HG03064 (cell line): ENCODE measurements around the gene DIO1.

Experiments
- ATAC-seq: cut with Tn5 transposase; IDR thresholded peaks from one replicate; pipeline ENCODE4 v1.9.1; 2021; ENCODE audit warnings: low read depth; ENCODE audit not compliant: unreplicated experiment

DIO1 gene

DNA sequence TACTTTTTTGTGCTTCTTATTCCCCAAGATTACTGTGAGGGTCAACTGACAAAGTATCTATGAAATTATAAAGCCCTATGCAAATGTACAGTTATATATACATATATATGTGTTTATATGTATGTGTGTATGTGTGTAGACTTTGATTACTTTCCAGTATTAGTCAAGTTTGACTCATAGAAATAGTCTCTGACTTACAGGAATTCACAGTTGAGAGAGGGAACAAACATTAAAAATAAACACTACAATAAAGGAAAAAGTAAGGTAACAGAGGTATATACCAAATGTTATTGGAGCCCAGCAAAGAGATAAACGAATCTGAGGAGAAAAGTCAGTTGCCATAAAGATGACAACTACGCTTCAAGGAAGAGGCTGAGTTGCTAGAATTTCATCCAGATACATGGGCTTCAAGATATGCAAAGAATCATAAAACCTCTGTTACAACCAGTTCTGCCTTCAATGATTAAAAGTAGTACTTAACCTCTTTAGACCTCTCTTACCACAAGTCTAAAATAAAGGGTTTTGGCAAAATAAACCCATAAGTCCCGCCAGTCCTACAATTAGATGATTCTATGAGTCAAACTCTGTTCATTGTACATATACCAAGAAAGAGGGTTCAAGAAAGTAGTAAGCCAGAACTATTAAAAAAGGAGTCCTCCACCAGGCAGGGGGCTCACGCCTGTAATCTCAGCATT lies 44.3 kb downstream of the DIO1 start:
- ATAC-seq: no peak

GRCh38 chr1:53942127-53942957 lies 48.4 kb downstream of the DIO1 start:
- no peak for ATAC-seq

- ATAC-seq: no peak
Observed at GRCh38 chr1:53943090-53943489, 49.1 kb downstream of the DIO1 start.

GRCh38 chr1:53943490-53944043 lies 49.6 kb downstream of the DIO1 start:
- ATAC-seq: no peak

DNA sequence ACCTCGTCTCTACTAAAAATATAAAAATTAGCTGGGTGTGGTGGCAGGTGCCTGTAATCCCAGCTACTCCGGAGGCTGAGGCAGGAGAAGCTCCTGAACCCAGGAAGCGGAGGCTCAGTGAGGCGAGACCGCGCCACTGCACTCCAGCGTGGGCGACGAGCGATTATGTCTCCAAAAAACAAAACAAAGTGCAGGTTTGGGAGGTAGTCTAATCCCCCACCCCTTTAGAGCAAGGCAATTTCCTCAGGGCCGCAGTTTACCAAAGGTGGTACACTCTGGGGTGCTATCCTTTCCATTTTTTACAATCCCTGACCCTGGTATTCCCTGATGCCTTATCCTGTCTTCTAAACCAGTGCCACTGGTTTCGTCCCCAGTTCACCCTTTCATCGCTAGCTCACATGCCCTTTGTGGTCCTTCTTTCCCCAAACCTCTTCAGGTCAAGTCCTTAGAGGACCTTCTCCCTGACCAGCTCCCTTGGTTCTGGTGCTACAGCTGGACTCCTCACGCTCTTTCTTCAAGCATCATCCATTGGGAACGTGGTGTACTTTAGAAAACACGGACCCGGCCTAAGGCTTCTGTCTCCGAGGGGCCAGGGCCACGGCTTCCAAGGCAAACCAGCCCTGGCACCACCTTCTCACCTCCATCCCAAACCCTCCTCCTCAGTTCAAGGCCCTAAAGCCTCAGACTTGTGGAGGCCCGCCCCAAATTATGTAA lies 50.6 kb downstream of the DIO1 start:
- no peak for ATAC-seq

- ATAC-seq: no peak
Observed at GRCh38 chr1:53945183-53945432, 51.1 kb downstream of the DIO1 start.

DNA sequence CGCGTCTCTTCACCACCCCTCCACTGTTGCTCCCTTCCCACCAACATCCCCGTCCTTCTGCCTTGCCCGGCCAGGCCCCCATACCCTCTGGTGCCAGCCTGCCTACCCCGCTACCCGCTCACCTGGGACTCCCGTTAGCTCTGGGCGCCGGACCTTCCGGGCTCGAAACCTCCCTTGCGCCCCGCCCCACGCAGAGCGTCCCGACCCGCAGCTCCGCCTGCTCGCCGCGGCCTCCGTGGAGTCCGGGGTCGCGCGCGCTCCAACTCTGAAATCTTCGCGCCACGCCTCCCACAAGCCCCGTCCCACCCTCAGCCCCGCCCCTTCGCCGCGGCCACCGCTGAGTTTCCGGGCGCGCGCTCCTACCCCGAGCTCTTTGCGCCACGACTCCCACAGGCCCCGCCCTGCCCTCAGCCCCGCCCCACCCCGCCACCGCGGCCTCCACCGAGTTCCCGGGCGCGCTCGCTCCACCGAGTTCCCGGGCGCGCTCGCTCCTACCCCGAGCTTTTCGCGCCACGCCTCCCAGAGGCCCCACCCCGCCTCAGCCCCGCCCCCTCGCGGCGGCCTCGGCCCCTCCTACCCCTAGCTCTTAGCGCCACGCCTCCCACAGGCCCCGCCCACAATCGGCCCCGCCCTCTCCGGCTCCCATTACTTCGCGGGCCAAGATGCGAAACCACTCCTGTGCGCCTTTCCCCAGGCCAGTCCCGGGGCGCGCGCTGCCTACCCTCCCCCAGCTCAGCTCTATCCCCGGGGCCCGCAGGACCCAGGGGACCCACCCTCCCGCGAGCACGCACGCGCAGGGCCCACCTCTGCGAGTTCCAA lies 51.7 kb downstream of the DIO1 start, which contains the start of gene IFT25:
TSS of gene IFT25 (minus strand) at position 267 of the 819 bp plus-strand sequence. CDS start 5,617 bp downstream, outside the sequence.
- ATAC-seq: peak; percentile 72

GRCh38 chr1:53946252-53947171 lies 52.5 kb downstream of the DIO1 start, which contains the start of gene LRRC42:
TSS of gene LRRC42 (plus strand) at chr1:53946350. CDS start at chr1:53952000, 5,650 bp downstream.
- peak; percentile 66 for ATAC-seq

DNA sequence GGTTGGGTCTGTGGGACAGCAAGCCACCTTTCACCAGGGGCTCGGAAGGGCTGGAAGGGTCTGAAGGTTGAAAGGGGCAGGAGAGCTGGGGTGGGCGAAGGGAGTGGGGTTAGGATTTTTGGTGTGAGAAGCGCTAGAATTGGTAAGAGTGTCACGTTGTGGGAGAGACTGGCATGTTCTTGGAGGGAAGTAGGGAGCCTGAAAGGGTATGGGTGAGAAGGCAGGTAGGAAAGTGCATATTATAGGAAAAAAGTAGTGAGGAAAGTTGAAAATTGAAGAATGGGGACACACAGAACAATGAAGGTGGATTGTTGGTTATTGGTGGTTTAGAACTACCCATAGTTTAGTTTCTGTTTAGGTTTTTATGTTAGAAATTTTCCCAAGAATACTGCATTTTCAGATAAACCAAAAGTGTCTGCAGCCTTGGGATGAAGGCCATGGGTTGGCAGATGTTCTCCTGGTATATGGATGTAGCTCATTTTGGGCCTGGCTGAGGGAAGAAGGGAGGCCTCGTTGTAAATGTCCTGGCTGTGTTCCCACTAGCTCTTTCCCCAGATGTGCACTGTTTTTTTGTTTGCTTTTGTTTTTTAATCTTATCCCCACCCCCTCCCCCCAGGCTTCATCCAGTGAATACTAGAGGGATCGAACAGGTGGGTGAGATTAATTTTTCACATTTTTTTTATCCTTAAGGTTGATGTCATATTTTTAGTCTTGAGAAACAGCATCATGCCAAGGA lies 53.4 kb downstream of the DIO1 start:
- no peak for ATAC-seq

GRCh38 chr1:53948291-53948690 lies 54.3 kb downstream of the DIO1 start:
- ATAC-seq: no peak

DNA sequence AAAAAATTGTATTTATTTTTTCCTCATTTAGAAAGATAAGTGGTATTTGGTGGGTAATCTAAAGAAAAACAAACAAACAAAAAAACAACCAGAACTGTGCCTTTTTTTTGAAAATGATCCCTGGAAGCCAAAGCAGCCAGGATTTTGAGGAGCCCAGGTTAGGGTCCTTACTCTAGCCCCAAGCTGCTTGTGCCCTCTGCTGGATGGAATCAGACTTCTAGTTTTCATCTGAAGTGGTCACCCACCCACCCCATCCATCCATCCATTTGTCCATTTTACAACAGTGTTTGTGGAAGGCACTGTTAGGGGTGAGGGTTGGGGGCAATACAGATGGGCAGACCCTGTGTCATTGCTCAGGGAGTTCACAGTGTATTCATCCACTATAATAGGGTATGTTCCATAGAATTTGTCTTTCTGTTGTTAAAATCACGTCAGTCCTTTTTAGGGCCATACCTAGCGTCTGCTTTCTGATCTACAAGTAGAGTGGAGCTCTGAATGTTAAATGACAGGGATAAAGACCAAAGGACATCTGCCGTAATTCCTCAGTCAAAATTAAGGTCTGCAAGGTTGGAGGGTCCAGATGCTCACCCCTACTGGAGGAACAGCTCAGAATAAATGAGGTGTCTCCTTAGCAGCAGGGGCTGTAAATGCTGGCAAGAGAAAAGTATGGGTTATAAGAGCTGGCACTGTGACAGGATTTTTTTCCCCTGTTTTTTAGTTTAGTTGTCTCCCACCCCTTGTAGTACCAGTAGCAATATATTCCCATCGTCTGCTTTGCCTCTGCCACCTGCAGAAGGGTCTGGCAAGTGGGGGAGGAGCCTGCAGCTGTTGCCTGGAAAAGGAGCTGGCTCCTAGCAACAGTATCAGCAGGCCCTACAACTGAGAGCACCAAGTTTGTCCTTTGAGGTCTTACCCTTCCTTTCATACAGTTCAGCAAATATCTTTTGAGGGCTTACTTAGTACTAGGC lies 55.3 kb downstream of the DIO1 start:
- ATAC-seq: no peak

DNA sequence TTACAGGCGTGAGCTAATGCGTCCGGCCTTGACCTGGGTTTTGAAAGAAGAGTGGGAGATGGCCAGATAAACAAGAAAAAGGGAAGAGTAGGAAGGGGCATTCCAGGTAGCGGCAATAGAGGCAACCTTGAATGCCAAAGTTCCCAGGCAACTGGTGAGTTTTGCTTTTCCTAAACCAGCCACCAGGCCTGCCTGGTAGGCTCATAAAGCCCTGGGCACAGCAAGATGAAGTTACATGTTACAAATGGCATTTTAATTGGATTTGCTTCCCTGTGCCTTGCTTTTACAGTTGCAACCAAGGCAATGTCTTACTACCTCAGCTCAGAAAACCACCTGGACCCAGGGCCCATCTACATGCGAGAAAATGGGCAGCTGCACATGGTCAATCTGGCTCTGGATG lies 57.7 kb downstream of the DIO1 start:
- ATAC-seq: no peak

- ATAC-seq: no peak
Observed at GRCh38 chr1:53954128-53954527, 60.1 kb downstream of the DIO1 start.

DNA sequence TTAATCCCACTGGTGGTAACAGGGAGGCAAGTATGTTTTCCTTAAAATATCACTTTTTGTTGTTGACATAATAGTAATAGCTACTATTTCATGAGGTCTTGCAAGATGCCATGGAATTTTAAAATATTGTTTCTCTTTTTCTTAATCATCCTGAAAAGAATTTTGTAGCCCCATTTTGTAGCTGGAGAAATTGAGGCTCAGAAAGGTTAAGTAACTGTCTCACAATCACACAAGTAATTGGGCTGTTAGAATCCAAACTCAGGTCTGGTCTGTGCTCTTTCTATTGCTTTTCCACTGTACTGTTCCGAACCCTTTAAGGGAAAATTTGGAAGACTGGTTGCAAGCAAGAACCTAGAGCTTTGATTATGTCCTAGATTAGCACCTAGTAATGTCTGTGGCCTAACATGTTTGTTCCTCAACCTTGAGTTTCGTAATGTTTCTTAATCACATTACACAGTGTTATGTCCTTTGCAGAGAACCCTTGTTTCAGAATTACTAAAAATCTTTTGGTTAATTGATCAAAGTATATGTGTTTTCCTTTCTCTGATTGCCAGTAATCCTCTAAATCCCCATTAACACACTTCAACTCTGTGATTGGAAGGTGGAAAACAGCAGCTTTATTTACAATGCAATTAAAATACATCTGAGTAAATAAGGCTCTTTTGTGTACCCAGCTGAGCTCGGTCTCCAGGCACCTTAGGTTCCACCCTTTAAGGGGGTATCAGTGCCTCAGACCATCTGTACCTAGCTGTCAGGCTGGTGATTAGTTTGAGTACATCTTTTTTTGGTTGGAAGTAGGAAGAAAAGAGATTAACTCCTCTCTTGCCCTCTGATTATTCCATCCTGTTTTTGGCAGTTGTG lies 62.6 kb downstream of the DIO1 start:
- ATAC-seq: no peak

DNA sequence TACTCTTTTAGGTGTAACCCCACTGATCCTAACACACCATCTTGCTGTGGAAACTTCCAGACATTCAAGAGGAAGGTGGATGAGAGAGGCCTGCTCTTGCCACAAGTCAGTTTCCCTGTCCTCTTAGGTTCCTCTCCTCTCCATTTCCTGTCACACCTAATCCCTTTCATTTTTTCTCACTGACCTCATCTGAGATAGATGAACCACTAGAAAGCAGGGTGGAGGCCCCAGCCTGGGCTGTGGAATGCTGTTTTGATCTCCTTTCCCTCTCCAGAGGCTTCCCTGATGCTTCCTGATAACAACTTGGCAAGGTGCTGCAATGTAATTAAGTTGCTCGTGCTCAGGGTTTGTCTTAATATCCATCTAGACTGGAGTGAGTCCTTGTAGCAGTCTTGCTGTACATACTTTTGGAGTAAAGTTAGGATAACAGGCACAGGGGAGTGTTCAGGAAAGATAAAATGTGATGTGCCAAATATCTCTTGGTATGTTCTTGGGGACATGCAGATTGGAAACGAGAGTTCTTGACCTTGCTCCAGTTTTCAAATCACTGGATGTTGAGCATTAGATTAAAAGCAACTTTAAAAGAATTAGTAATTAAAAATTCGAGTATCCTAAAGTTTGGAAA lies 63.3 kb downstream of the DIO1 start:
- no peak for ATAC-seq

GRCh38 chr1:53959664-53960250 lies 65.8 kb downstream of the DIO1 start:
- ATAC-seq: no peak
